ENCODE data around the gene SLC37A2. TPM values are rescaled to one million over a fixed set of nuclear protein-coding genes. Genes with fewer than 3 reads are reported as not detected.

SLC37A2 gene
- total RNA-seq, 1 donor from 2014 or later, result 0.53 TPM

DNA sequence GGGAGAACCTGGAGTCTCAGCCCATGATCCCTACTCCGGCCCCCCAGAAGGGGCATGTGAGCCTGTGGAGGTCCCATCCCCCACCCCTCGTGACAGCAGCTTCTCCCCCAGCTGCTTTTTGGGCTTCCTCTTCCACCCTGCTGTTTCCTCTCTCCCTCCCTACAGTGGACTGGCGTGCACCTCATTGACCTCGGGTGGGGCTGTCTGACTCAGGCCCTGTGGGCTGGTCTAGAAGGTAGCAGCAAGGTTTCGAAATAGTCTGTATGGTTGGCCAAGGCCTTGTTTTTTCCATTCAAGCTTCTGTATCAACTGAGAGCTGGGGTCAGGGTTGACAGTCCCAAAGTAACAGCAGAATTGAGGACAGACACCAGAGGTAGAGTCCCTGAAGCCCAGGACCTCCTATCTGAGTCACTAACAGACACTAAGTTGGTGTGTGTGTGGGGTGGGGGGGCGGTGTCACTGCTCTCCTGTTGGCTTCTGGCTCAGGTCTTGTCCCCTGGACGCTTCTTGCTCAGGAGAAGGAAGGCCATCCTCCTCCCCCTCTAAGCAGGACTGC, 7.7 kb downstream of the SLC37A2 start:
- DNase-seq (ENCODE audit: low read depth, low spot score), result no peak

DNA sequence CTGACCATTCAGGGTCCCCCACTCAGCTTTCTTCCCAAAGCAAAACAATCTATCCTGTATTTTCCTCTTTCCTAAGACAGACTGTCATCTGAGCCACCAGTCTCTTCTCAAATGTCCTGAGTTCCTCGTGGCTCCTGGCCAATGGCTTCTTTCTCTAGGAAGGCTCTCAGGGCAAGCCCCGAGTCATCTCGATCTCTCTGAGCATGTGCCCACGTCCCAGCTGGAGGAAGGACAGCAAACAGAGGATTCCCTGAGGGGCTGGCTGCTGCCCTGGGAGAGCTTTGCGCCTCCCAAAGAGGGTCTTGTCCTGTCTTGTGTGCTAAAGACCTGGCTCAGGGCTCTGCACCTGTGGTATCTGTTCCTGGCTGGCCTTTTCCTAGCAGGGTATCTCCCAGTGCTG, 8.3 kb downstream of the SLC37A2 start:
- no peak for DNase-seq (ENCODE audit: low read depth, low spot score)

DNA sequence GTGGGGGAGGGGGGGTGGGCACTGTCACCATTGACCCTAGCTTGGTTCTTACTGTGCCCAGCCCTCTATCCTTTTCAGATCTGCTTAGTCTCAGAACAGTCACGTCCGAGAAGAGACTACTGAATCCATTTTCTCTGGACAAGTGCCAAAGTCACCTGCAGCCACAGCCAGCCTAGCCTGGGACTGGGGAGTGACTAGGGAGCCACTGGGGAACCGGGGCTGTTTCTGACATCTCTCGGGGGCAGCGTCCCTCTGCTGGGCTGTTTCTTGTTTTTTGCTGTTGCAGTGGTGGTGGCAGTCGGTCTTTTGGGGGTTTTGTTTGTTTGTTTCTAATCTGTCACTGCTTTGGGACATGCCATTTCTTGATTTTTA, 8.7 kb downstream of the SLC37A2 start:
- no peak for DNase-seq (ENCODE audit: low read depth, low spot score)

DNA sequence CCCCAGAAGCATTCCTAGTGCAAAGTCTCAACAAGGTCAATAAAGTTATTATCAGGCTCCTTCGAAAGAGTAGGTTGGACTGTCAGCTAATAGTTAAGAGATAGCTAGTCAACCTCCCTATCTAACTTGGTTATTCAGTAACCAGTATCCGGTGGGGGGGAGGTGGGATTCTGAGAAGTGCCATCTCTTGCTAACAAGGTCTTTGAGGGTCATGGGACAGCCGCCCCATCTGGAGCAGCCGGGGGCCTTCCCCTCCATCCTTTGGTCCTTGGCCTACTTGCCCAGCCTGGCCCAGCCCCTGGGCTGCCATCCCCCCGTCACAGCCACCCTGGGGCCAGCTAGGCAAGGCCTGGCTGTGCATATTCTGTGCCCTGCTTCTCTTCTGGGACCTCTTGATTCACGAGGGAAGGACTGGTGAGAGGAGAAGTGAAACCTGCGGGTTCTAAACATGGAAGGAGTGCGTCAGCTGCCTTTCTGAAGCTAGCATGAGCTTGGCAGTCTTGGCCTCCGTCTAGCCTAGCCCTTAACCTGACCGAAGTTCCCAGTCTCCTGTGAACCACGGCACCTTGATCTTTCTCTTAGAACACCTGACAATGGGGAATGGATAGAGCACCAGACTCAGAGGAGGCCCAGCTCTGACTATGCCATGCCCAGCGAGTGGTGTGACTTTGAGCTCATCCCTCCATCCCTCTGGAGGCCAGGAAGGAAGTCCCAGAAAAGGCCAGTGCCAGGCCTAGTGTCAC, 9.3 kb downstream of the SLC37A2 start:
- DNase-seq (ENCODE audit: low read depth, low spot score), result no peak

DNA sequence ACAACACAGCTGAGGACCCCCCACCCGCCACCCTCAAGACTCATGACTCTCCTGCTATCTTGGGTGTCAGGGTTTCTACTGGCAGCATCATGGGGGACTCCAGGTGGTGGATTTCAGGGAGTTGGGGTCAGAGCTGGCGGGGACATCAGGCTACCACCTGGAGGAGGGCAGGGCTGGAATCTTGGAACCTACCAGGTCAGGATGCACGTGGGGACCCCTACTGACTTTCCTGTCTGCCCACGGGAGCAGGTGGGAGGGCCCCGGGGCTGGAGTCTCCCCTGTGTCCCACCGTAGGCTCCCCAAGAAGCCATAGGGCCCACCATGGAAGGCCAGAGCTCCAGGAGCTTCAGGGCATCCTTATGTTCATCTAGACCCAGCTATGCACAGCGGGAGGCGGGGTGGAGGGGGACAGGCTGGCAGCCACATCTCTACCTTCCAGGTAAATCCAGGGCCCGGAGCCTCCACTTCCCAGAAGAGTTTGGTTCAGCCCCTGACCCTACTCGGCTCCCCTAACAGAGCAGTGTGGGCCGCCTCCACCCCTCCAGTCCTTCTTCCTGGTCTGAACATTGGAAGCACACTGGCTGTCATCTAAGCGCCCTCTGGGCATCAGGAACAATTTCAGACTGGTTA, 10.0 kb downstream of the SLC37A2 start:
- no peak for DNase-seq (ENCODE audit: low read depth, low spot score)

DNA sequence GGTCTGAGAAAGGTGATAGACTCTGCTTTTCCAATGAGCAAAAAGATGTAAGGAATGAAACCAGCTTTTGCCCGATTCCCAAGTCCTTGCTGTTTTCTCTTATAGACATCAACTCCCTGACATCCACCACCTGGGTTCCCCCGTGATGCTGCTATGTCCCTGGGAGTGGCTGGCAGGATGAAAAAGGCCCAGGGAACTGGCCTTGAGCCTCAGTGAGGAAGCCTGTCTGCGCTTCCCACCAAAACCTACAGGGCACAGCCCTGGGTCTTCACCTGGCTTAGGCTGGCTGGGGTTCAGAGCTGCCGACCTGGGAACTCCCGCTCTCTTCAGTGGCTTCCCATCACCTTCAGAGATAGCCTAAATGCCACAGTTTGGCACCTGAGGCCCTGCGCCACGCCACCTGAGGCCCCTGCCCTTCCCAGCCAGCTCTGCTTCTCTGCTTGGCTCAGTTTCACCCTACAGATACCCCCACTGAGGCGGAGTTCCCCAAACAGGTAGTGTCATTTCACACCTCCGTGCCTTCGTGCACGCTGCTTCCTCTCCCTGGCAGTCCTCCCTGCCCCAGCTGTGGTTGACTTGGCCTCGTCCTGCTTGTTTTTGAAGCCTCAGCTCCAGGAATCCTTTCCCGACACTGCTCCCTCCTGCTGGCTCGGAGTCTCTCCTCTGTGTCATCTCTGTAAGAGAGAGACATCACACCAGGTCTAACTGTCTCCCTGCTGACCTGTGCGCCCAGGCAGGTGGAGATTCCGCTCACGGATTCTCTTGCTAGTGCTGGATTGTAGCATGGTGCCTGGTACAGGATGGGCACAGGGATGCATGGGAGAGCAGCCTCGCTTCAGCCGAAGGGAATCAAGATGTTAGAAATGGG, 10.7 kb downstream of the SLC37A2 start:
- DNase-seq (ENCODE audit: low read depth, low spot score), result no peak

DNA sequence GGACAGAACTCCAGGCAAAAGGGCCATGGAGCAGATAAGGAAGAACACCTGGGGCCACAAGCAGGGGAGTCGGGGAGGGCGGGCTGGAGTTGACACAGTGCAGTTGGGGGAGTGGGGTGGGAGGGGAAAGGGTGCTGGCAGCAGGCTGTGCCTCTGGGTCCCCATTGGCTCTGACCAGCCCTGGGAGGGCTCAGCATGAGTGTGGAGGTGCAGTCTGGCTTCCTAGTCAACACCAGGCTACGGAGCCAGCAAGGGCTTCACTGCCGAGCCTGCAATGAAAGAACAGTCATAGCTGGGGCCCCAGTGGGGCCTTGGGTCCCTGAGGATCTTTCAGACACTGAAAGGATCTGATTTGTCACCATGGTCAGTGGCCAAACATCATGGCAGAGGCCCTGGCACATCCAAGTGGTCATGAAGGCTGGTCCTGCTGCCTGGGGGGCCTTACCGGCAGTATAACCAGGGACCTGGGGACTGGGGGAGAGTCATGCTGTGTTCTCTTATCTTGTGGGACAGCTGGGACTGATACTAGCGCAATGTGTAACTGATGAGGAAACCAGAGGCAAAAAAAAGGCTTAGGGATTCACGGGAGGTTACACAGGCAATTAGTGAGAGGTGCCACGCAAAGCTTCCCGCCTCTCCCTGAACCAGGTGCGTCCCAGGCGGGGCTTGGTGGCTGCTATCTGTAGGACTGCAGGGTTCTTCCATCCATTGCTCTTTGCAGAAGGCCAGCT, 11.6 kb downstream of the SLC37A2 start:
- no peak for DNase-seq (ENCODE audit: low read depth, low spot score)

DNA sequence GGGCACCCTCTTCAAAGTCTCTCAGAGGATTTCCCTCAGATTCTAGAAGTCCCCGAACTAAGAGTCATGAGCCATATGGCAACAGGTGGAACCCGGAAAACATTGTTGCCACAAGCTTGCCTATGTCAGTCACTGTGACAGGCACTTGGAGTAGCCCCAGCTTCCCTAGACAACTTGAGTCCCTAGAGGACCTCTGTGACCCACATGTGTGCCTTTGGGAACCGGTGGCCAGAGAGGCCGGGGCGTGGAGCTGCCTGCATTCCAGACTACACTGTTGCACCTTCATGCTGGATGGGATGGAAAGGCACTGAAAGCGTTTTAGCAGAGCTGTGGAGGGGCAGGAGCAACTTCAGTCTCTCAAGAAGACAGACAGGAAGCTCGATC, 12.1 kb downstream of the SLC37A2 start:
- no peak for DNase-seq (ENCODE audit: low read depth, low spot score)

DNA sequence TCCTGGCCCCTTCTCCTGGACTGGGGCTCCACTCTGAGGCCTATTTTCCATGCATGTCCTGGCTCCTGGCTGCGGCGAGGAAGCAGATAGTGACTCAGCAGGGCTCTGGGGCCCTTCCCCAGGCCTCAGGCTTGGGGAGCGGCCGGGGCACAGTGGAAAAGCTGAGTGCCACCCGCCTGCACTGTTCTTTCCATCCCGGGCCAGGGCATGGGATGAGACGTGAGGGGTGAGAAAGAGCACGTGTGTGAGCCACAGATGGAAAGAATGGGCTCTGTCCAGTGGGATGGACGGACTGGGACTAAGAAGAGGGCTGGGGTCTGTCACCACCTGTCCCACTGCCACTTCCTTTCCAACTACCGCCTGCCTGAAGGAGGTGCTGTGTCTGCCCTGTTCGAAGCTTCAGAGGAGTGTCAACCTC, 12.8 kb downstream of the SLC37A2 start:
- DNase-seq (ENCODE audit: low read depth, low spot score), result no peak

DNA sequence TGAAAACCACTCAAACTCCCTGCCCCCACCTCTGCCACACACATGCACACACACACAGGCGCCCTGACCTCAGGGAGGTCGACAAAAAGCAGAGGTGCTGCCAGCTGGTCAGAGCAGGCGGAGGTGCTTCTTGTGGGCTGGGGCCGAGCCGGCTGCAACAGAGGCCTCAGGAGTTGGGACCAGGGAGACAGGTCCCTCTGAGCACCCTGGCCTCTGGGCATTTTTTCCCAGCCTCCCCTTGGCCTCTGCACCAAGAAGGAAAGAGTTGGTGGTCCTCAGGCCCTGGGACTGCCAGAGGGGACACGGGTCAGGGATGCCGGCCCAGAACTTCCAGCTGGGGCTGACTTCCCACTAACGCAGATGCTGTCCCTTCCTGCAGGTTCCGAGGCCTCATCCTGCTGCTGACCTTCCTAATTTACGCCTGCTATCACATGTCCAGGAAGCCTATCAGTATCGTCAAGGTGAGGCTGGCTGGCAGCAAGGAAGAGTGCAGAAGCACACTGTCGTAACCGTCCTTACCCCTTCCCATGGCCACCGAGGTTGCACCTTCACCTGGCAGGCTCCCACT, 13.4 kb downstream of the SLC37A2 start:
- DNase-seq (ENCODE audit: low read depth, low spot score), result no peak

DNA sequence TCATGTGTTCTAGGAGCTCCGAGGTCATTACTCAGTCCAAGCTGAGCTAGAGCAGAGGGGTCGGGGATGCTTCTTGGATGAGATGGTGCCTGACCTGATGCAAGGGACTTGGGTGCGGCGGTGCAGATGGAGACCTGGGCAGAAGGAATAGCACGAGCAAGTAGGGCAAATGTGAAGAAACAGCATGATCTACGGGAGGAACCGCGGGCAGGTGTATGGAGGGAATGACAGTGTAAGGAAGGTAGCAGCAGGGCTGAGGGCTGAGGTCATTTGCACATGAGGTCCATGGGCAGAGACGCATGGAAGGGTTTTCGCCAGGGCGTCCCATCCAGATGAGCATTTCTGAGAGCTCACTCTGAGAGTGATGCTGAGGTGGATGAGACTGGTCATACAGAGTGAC, 14.9 kb downstream of the SLC37A2 start:
- no peak for DNase-seq (ENCODE audit: low read depth, low spot score)

DNA sequence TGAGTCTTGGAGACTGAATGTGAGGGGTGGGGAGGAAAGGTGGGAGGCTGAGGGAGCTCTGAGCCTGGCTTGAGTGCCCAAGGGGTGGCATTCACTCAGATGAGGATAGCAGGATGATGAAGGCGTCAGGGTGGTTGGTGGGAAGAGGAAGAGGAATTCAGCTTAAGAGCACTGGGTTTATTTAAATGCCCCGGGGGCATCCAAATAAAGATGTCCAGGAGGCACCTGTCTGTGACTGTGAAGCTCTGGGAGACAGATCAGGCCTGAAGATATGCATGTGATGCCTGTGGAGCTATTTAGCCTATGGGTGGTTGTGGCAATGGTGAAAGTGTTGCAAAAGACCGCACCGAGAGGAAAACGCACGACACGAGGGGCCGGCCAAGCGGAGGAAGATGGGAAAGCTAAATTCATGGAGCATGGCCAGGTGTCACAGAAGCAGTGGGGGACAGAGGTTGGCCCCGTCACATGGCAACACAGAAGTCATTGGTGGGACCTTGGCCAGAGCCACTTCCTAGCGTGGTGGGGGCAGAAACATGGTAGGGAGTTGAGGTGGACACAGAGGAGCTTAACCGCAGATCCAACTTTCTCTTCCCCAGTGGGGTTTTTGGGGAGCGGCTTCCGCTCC, 15.5 kb downstream of the SLC37A2 start:
- no peak for DNase-seq (ENCODE audit: low read depth, low spot score)

DNA sequence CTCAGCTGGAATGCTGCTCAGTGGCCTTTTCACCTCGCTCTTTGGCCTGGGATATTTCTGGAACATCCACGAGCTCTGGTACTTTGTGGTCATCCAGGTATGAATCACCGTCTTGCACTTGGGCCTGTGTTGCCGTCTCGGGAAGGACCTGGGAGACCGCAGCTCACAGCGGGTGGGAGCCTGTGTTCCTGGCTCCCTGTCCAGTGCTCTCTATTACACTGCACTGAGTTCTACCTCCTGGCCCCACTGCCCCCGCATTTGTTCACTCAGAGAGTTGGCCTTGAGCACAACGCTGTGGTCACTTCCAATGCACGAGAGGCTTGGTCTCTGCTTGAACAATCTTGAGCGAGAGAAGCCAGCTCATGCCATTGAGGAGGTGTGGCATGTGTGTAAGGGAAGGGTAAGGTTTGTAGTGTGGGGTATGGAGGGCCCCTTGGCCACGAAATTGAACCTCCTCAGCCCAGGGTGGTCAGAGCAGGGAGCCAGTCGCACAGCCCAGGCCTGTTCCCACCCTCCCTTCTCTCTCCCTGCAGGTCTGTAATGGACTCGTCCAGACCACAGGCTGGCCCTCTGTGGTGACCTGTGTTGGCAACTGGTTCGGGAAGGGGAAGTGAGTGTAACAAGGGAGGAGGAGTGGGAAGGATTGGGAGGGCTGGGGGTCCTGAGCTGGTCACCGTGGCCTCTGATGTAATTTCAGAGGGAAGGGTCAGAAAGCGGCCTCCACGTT, 16.2 kb downstream of the SLC37A2 start:
- no peak for DNase-seq (ENCODE audit: low read depth, low spot score)

DNA sequence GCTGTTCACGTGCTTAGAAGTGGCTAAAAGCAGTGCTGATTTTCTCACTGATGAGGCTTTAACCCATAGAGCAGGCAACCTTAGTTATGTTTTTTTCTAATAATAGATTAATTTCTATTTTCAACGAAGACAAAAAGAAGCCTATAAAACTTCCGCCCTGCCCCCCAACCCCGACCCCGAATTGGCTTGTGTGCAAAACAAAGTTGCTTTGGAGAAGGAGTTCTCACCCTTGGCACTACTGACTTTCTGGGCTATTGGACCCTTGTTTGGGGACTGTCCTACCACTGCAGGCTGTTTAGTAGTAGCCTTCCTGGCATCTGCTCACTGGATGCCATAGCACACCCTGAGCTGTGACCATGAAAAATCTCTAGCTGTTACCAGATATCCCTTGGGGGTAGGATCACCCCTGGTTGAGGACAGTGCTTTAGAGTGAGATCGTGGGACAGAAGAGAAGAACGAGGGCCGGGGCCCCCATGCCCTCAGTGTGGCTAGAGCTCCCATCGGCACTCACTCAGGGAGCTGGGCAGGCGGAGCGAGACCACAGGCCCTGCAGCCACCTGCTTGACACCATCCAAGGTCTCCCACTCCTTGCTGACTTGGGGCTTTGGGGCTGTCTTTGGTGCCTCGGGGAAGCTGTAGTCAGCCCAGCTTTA, 16.9 kb downstream of the SLC37A2 start:
- DNase-seq (ENCODE audit: low read depth, low spot score), result no peak

DNA sequence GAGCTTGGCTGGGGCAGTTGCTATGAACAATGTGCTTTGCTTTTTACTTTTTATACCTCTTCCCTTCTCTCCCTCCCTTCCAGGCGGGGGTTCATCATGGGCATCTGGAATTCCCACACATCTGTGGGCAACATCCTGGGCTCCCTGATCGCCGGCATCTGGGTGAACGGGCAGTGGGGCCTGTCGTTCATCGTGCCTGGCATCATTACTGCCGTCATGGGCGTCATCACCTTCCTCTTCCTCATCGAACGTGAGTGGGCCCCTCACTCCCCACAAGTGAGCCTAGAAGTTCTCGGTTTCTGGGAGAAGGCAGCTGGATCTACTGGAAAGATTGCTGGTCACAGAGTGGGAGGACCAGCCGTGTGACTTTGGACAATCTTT, 17.4 kb downstream of the SLC37A2 start:
- no peak for DNase-seq (ENCODE audit: low read depth, low spot score)

DNA sequence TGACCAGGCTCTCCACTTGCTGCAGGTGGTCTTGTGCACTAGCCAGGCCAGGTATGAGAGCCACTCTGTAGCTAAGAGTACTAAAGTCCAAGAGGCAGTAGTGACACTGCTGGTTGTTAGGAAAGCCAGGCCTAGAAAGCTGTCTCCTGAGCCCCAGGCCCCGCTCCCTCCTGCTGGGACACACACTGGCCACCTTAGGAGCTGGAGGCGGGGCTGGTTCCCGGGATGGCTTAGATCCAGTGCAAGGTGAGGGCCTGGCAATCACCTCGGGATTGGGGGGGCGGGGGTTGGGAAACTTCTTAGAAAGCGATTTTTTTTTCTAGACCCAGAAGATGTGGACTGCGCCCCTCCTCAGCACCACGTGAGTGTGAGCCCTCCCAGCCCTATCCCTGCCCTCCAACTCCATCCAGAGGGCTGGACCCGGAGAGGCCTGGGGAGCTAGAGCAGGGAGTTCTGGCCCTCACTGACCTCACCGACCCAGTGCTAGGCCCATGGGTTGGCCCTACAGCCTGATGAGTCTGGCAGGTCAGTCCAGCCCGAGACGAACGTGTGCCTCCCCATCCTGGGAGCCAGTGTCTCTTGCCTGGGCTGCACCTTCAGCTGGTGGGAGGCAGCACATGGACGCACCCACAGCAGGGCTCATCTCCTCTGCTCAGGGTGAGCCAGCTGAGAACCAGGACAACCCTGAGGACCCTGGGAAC, 18.1 kb downstream of the SLC37A2 start:
- DNase-seq (ENCODE audit: low read depth, low spot score), result no peak

DNA sequence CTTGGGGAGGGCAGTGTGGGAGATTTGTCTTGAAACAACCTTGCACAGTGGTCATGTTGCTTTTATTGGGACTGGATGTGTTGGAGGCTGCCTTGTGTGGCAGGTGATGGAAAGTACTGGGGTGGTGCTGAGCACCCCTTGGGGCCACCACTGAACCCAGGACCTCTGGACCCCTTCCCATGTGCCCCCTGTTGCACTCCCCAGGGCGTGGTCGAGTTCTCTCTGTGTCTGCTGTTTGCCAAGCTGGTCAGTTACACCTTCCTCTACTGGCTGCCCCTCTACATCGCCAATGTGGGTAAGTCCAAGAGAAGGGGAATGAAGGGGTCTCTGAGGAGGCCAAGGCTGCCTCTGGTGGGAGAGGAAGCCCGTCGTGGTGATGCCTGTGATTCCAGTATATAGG, 18.9 kb downstream of the SLC37A2 start:
- DNase-seq (ENCODE audit: low read depth, low spot score), result no peak

DNA sequence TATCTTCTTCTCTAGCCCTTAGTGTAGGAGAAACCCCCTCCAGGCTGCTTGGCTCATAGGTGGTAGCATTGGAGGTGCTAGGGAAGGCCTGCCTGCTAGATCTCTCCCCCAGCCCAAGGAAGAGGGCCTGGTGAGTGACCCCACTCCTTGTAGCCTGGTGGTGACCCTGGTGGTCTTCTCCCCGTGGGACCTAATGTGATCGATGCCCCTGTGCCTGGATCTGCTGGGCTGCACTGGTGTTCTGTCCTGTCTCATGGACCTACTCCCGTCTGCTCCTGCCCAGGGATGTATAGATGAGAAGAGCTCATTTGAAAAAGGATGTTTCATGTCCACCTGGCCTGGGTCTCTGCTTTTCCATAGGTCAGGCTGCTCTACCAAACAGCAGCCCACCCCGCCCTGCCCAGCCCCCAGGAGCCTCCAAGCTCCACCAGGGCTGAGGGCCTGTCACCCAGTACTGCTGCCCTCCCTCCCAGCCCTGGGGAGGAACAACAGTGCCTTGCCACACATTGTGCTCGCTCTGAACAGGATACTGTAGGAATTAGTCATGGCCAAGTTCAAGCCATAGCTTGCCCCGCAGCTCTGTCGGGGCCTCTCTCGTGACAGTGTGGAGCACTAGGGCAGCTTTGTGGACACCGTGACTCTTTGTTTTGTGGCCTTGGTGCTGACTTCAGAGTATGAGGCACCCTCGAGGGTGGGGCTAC, 19.7 kb downstream of the SLC37A2 start:
- peak; percentile 5 for DNase-seq (ENCODE audit: low read depth, low spot score)
